BJ (cell line): ENCODE data around the gene PLXND1. TPM values are rescaled to one million over a fixed set of nuclear protein-coding genes. Genes with fewer than 3 reads are reported as not detected.

ENCODE experiments used
- CTCF ChIA-PET: fragments of 350-600 bp; formaldehyde crosslinking; extraction: SDS; loops from one replicate; lab custom pipeline; 2021; ENCODE audit warnings: antibody characterized with exemption, inconsistent platforms; lab: Yijun Ruan, JAX
- POLR2A ChIA-PET: fragments of 300-600 bp; sonication (Branson Sonifier 250); formaldehyde crosslinking; extraction: SDS; loops from one replicate; lab custom pipeline; 2021; ENCODE audit warnings: antibody characterized with exemption; lab: Charles Lee
- DNase-seq: peaks from one replicate; pipeline ENCODE4 v3.0.0-alpha.2; 2011; ENCODE audit warnings: low read depth
- H3K27me3 ChIP-seq: 2 replicates; pipeline ENCODE4 v1.6.0; 2011; ENCODE audit warnings: low read length; ENCODE audit not compliant: control insufficient read depth, insufficient read depth
- H3K36me3 ChIP-seq: 2 replicates; pipeline ENCODE4 v1.5.1; 2011; ENCODE audit warnings: low read length; ENCODE audit not compliant: control insufficient read depth, insufficient read depth
- H3K4me3 ChIP-seq: 2 replicates; pipeline ENCODE4 v1.5.1; 2011; ENCODE audit warnings: low read depth, mild to moderate bottlenecking, control low read depth, low read length
- polyA plus RNA-seq: library from polyadenylated mRNA; depleted of rRNA; stranded (reverse); fragments of >200 nt; gene quantifications from 2 replicates; pipeline ENCODE4 v1.2.3, GENCODE V29; 2011
- TF ChIP-seq, protein P1 (sequence below): IDR thresholded peaks from 2 replicates; pipeline ENCODE4 v1.5.1; 2011; ENCODE audit warnings: low read depth, mild to moderate bottlenecking, control low read depth, inconsistent platforms, low read length, moderate library complexity; ENCODE audit not compliant: insufficient read depth

The PLXND1 gene
- polyA plus RNA-seq, 1 experiment = 128 TPM

DNA sequence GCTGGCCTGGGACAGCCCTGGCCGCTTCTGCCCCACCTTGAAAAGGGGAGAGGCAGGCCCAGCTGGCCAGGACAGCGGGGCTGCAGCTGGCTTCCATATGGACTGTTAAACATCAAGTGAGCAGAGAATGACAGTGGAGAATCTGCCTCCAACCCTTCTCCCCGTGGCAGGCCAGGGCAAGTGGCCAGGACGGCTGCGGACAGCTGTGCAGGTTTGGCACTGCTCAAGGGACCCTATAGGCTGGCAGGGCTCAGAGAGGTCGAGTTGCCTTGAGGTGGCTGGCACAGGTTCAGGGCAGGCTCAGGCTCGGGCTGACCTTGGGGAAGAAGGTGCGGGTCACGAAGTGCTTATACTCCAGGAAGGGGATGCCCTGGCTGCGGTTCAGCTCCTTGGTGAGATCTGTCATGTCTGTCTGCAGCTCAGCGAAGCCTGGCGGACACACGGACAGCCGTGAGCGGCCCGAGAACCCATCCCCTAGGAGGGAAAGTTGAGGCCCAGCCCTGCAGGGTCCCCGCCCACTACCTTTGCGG lies 39.2 kb downstream of the PLXND1 start:
- TF ChIP-seq, protein P1, sequence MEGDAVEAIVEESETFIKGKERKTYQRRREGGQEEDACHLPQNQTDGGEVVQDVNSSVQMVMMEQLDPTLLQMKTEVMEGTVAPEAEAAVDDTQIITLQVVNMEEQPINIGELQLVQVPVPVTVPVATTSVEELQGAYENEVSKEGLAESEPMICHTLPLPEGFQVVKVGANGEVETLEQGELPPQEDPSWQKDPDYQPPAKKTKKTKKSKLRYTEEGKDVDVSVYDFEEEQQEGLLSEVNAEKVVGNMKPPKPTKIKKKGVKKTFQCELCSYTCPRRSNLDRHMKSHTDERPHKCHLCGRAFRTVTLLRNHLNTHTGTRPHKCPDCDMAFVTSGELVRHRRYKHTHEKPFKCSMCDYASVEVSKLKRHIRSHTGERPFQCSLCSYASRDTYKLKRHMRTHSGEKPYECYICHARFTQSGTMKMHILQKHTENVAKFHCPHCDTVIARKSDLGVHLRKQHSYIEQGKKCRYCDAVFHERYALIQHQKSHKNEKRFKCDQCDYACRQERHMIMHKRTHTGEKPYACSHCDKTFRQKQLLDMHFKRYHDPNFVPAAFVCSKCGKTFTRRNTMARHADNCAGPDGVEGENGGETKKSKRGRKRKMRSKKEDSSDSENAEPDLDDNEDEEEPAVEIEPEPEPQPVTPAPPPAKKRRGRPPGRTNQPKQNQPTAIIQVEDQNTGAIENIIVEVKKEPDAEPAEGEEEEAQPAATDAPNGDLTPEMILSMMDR = no peak
- ChIA-PET CTCF (interaction anchor here (0.9 to 1.1 kb wide), 2 partner anchors 9 to 29 kb away, joined by 3 read pairs; no protein-coding TSS in a partner anchor), POLR2A (interaction anchor here (0.6 kb wide), 1 partner anchor 9 kb away, joined by 3 read pairs; no protein-coding TSS in a partner anchor)
- H3K36me3 ChIP-seq = peaks cover 33% of the 10 kb centered on the region
- no peak overlapping the region for H3K4me3 ChIP-seq
- DNase-seq = no peak
- H3K27me3 ChIP-seq = no peaks in the 10 kb centered on the region

GRCh38 chr3:129565902-129566301 lies 40.6 kb downstream of the PLXND1 start:
- Histone ChIP-seq H3K4me3 (no peak overlapping the region), H3K27me3 (no peaks in the 10 kb centered on the region), H3K36me3 (peaks cover 29% of the 10 kb centered on the region)
- ChIA-PET CTCF (interaction anchor here (0.9 to 1.8 kb wide), 3 partner anchors 12 to 76 kb away, joined by 3 to 5 read pairs (median 4); no protein-coding TSS in a partner anchor), POLR2A (interaction anchor here (0.6 kb wide), 1 partner anchor 21 kb away, joined by 3 read pairs; no protein-coding TSS in a partner anchor)
- TF ChIP-seq, protein P1 = no peak
- DNase-seq = no peak

DNA sequence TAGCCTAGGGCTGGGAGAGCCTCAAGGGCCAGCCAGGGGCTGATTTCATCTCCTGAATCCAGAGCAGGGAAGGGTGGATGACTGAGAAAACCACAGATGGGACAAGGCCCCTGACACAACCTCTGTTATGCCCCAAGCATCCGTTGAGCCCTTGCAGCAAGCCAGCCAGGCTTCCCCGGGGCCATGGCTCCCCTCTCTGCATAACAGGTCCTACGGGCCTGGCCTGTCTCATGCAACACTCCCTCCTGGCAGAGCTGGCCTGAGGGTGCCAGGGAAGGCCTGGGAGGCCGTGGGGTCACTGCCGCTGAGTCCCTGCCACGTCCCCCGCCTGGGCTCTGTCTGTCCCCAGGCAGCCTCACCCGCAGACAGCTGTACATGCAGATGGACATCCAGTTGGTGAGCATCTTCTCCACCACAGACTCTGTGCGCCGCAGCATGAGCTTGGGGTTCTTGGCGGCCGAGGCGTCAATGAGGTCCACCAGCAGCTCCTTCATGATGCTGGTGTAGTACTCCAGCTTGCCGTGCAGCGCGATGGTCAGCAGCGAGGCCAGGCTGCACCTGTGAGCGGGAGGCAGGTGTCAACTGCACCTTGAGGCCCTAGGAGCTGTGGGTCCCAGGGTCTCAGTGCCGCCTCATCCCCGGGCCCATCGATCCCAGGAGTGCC lies 41.4 kb downstream of the PLXND1 start:
- ChIA-PET POLR2A (interaction anchor here (0.6 kb wide), 1 partner anchor 21 kb away, joined by 3 read pairs; no protein-coding TSS in a partner anchor), CTCF (interaction anchor here (0.6 to 1.8 kb wide), 3 partner anchors 12 to 75 kb away, joined by 3 to 5 read pairs (median 3); no protein-coding TSS in a partner anchor)
- DNase-seq = no peak
- TF ChIP-seq, protein P1 = no peak
- Histone ChIP-seq H3K27me3 (no peaks in the 10 kb centered on the region), H3K36me3 (peaks cover 25% of the 10 kb centered on the region), H3K4me3 (no peak overlapping the region)

DNA sequence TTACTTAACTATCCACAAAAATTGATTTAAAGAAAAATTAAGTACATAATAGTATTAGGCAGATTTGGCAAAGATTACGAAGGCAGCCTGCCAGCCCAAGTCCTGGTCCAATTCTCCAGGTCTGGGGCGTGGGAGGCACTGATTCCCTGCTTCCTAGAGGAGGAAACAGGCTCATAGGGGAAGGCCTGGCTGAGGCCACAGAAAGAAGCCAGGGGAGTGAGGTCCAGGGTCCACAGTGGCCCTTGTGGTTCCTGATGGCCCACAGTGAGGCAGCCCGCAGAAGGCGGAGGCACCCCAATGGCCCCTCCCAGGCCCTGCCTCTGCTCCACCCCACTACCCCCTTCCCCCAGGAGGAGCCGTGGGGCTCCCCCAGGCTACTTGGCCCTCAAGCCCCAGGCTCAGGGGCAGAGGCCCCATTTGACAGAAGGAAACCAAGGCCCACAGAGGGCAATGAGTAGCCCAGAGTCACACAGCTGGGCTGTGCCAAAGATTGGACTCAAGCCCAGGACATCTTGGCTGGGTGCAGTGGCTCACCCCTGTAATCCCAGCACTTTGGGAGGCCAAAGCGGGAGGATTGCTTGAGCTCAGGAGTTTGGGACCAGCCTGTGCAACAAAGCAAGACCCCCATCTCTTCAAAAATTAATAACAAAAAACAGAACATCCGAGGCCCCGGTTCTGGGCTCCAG lies 42.5 kb downstream of the PLXND1 start:
- TF ChIP-seq, protein P1 = no peak
- H3K27me3 ChIP-seq = no peaks in the 10 kb centered on the region
- H3K4me3 ChIP-seq = no peak overlapping the region
- H3K36me3 ChIP-seq = peaks cover 23% of the 10 kb centered on the region
- DNase-seq = no peak
- ChIA-PET POLR2A (no interaction called here), CTCF (interaction anchor here (1.8 kb wide), 1 partner anchor 13 kb away, joined by 5 read pairs; no protein-coding TSS in a partner anchor)

GRCh38 chr3:129563332-129563731 lies 43.1 kb downstream of the PLXND1 start:
- DNase-seq = no peak
- no peaks in the 10 kb centered on the region for H3K27me3 ChIP-seq
- CTCF ChIA-PET = no interaction called here
- TF ChIP-seq, protein P1 = no peak
- peaks cover 25% of the 10 kb centered on the region for H3K36me3 ChIP-seq
- no peak overlapping the region for H3K4me3 ChIP-seq
- POLR2A ChIA-PET = no interaction called here
